ENCODE measurements around the gene AKR1C2. TPM values are rescaled to one million over a fixed set of nuclear protein-coding genes. Genes with fewer than 3 reads are reported as not detected.
"Not testable (repeated sequence)": the region's sequence is repeated elsewhere in the genome, so short reads cannot be mapped to it uniquely, and the experiment has no call there.

Gene AKR1C2
- polyA plus RNA-seq, 2 of the 4 experiments (the other 2 are of a cell fraction) = 5,660 to 6,805 TPM

- ChIA-PET POLR2A (interaction anchor here (1.1 to 1.7 kb wide), 5 partner anchors 16 to 114 kb away, joined by 5 to 15 read pairs (median 10); partner anchors contain the start of gene AKR1C2), CTCF (interaction anchor here (0.7 to 3.2 kb wide), 4 partner anchors 11 to 116 kb away, joined by 3 to 24 read pairs (median 5); no protein-coding TSS in a partner anchor)
- 4% methylated on average over 4 of the region's 4 CpGs for WGBS (ENCODE audit: missing lambda C conversion rate)
- not testable (repeated sequence) for FAIRE-seq; H3K9me3 ChIP-seq; DNase-seq (ENCODE audit: low read depth in 1 of 2, low spot score in 1 of 2)
- peak overlapping the region; percentile 76 to 81 for H3K27ac ChIP-seq
- H3K4me1 ChIP-seq = peaks cover 23% of the 10 kb centered on the region
- ATAC-seq = peak; percentile 53 to 67; a peak in 5 of 6 replicates
- TF ChIP-seq JUN (IDR thresholded peaks at IDR 0.05) = 0 out of 5 replicates have a peak, but pooled peaks of 1 of the 2 experiments have one; percentile 18
- peak overlapping the region; percentile 79 for H3K4me2 ChIP-seq
- H3K4me3 ChIP-seq = peak overlapping the region; percentile 77
These were observed 39.9 kb downstream of the AKR1C2 start for GRCh38 chr10:4963815-4964154.

- H3K9me3 ChIP-seq = not testable (repeated sequence)
- H3K4me1 ChIP-seq = peaks cover 26% of the 10 kb centered on the region
- peak; percentile 92 to 93 for ATAC-seq
- DNase-seq (ENCODE audit: low read depth in 1 of 2, low spot score in 1 of 2) = peak in 1 of 2 experiments; percentile 78
- POLR2A ChIA-PET = interaction anchor here (0.6 to 1.7 kb wide), 9 partner anchors 15 to 137 kb away, joined by 3 to 15 read pairs (median 6); partner anchors contain the start of genes AKR1C2 and AKR1E2
- H3K4me3 ChIP-seq = peak within 1 kb of the TSS; percentile 77
- peak within 1 kb of the TSS; percentile 79 for H3K4me2 ChIP-seq
- TF ChIP-seq POLR2A (IDR thresholded peaks at IDR 0.05; ENCODE audit: low read length) (peak; percentile 44), BCL3 (IDR thresholded peaks at IDR 0.05) (peak; percentile 66), GATA3 (IDR thresholded peaks at IDR 0.05; ENCODE audit: borderline replicate concordance) (0 out of 2 replicates have a peak, but pooled peaks have one; percentile 15), JUN (IDR thresholded peaks at IDR 0.05) (peak; percentile 79 to 93), CEBPB (IDR thresholded peaks at IDR 0.05) (0 out of 4 replicates have a peak, but pooled peaks of 1 of the 2 experiments have one; percentile 26)
- WGBS (ENCODE audit: missing lambda C conversion rate) = under 1% methylated on average over 6 of the region's 7 CpGs
- peak; percentile 97 for FAIRE-seq
- H3K27ac ChIP-seq = peak within 1 kb of the TSS; percentile 76 to 81
- CTCF ChIA-PET = interaction anchor here (0.9 kb wide), 1 partner anchor 22 kb away, joined by 3 read pairs; no protein-coding TSS in a partner anchor
These were observed 40.5 kb downstream of the AKR1C2 start, which contains the start of gene AKR1C1 for GRCh38 chr10:4962876-4963814. Gene AKR1C1, plus strand, starts transcription at chr10:4963415. Its CDS starts 30 bp downstream, at chr10:4963445.

GRCh38 chr10:4962308-4962707 lies 41.3 kb downstream of the AKR1C2 start:
- peak; percentile 72 for FAIRE-seq
- H3K4me1 ChIP-seq = peaks cover 34% of the 10 kb centered on the region
- H3K27ac ChIP-seq = peak overlapping the region; percentile 65 to 66
- H3K9me3 ChIP-seq; CTCF ChIA-PET; DNase-seq (ENCODE audit: low read depth in 1 of 2, low spot score in 1 of 2); POLR2A ChIA-PET; H3K4me3 ChIP-seq; ATAC-seq: not testable (repeated sequence)
- H3K4me2 ChIP-seq = peak overlapping the region; percentile 79
- WGBS (ENCODE audit: missing lambda C conversion rate) = 18% methylated on average over 1 of the region's 1 CpG

- ATAC-seq; DNase-seq (ENCODE audit: low read depth in 1 of 2, low spot score in 1 of 2); FAIRE-seq; H3K4me3 ChIP-seq; H3K9me3 ChIP-seq; POLR2A ChIA-PET: not testable (repeated sequence)
- Histone ChIP-seq H3K4me1 (peaks cover 41% of the 10 kb centered on the region), H3K27ac (peak overlapping the region; percentile 65 to 66), H3K4me2 (0 out of 3 replicates have a peak overlapping the region, but pooled peaks have one; percentile 79)
- peak; percentile 53; the same call in 1 of the 2 replicates for TF ChIP-seq HOXA7 (CRISPR knock-in tag; IDR thresholded peaks at IDR 0.05)
- WGBS (ENCODE audit: missing lambda C conversion rate) = 97% methylated on average over 11 of the region's 11 CpGs
- CTCF ChIA-PET = interaction anchor here (0.9 to 1.2 kb wide), 2 partner anchors 27 to 111 kb away, joined by 3 read pairs; no protein-coding TSS in a partner anchor
These were observed 42.1 kb downstream of the AKR1C2 start for GRCh38 chr10:4961558-4961957.

- CTCF ChIA-PET = interaction anchor here (1.3 kb wide), 1 partner anchor 107 kb away, joined by 6 read pairs; no protein-coding TSS in a partner anchor
- peak overlapping the region; percentile 81 to 90 for H3K27ac ChIP-seq
These were observed 46.6 kb downstream of the AKR1C2 start for GRCh38 chr10:4956955-4957645.

GRCh38 chr10:4956088-4956487 lies 47.6 kb downstream of the AKR1C2 start:
- FAIRE-seq (peak; percentile 51), ATAC-seq (peak; percentile 25 to 58; a peak in 3 of 6 replicates)
- H3K4me3 ChIP-seq; POLR2A ChIA-PET; H3K9me3 ChIP-seq; H3K4me2 ChIP-seq; DNase-seq (ENCODE audit: low read depth in 1 of 2, low spot score in 1 of 2): not testable (repeated sequence)
- WGBS (ENCODE audit: missing lambda C conversion rate) = 96% methylated on average over 6 of the region's 7 CpGs
- Histone ChIP-seq H3K27ac (peak overlapping the region; percentile 74 to 83), H3K4me1 (peaks cover 49% of the 10 kb centered on the region)
- CTCF ChIA-PET = interaction anchor here (0.9 to 1.7 kb wide), 3 partner anchors 15 to 140 kb away, joined by 3 to 8 read pairs (median 4); no protein-coding TSS in a partner anchor

More at GRCh38 chr10:4956955-4957645, 46.6 kb downstream of the AKR1C2 start:
- POLR2A ChIA-PET, H3K9me3 ChIP-seq, H3K4me3 ChIP-seq: not testable (repeated sequence)
- FAIRE-seq (peak; percentile 96), DNase-seq (ENCODE audit: low read depth in 1 of 2, low spot score in 1 of 2) (peak in 1 of 2 experiments; percentile 77), ATAC-seq (peak; percentile 54 to 81; a peak in 5 of 6 replicates)
- Histone ChIP-seq H3K4me1 (peaks cover 56% of the 10 kb centered on the region), H3K4me2 (peak overlapping the region; percentile 66)
- peak; percentile 88 for TF ChIP-seq MAFK (IDR thresholded peaks at IDR 0.05; ENCODE audit: partially characterized antibody)
- peak; percentile 37; the same call in 1 of the 2 replicates for TF ChIP-seq GATA3 (IDR thresholded peaks at IDR 0.05; ENCODE audit: borderline replicate concordance)
- peak; percentile 82 for TF ChIP-seq NFE2L2 (conservative IDR thresholded peaks at IDR 0.05; ENCODE audit: low read length)
- TF ChIP-seq EP300 (IDR thresholded peaks at IDR 0.05) = peak; percentile 57 to 59; a peak in 2 of 5 replicates
- peak in 1 of 2 experiments; percentile 64; a peak in 1 of 5 replicates for TF ChIP-seq JUN (IDR thresholded peaks at IDR 0.05)
- peak; percentile 7 to 52; a peak in 2 of 4 replicates for TF ChIP-seq CEBPB (IDR thresholded peaks at IDR 0.05)
- WGBS (ENCODE audit: missing lambda C conversion rate) = 6% methylated on average over 5 of the region's 5 CpGs

Measured in A549 (cell line).